ENCODE results near the gene GIT2. TPM values are rescaled to one million over a fixed set of nuclear protein-coding genes. Genes with fewer than 3 reads are reported as not detected.

The GIT2 gene, protein sequence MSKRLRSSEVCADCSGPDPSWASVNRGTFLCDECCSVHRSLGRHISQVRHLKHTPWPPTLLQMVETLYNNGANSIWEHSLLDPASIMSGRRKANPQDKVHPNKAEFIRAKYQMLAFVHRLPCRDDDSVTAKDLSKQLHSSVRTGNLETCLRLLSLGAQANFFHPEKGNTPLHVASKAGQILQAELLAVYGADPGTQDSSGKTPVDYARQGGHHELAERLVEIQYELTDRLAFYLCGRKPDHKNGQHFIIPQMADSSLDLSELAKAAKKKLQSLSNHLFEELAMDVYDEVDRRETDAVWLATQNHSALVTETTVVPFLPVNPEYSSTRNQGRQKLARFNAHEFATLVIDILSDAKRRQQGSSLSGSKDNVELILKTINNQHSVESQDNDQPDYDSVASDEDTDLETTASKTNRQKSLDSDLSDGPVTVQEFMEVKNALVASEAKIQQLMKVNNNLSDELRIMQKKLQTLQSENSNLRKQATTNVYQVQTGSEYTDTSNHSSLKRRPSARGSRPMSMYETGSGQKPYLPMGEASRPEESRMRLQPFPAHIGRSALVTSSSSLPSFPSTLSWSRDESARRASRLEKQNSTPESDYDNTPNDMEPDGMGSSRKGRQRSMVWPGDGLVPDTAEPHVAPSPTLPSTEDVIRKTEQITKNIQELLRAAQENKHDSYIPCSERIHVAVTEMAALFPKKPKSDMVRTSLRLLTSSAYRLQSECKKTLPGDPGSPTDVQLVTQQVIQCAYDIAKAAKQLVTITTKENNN
- 74.6 and 79.8 TPM in 2 replicates for total RNA-seq

DNA sequence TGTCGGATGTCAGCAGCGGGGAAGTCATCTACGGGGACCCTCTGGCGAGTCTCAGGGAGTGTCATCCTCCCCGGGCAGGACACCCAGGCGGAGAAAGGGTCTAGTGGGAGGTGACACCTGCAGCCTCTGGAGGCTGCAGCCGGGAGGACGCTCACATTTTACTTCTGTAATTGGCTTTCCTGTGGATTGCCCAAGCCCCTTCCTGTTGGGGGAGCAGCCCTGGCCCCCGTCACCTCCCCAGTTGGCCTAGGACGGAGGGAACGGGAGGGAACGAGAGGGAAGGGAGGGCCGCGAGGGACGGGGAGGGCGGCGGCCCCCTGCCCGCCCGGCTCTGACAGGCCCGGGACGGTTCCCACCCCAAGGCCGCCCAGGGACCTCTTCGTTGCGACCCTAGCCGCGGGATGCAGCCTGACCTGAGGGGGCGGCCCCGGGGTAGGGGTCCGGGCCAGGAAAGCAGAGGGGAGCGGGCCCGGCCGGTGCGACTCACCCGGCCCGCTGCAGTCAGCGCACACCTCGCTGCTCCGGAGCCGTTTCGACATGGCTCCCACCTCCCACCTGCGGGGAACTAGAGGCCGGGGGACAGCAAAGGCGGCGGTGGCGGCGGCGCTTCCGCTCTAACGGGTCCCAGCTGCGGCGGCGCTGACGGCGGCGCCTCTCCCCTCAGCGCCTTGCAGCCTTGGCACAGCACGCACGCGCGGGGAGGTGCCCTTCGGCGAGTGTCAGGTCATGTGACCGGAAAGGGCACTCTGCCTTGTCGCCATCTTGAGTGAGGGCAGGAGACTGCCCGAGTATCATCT, at the start of gene GIT2:
Gene GIT2, minus strand, starts transcription at position 683 of the 797 bp plus-strand sequence. Its CDS starts 144 bp downstream, at position 539.

DNA sequence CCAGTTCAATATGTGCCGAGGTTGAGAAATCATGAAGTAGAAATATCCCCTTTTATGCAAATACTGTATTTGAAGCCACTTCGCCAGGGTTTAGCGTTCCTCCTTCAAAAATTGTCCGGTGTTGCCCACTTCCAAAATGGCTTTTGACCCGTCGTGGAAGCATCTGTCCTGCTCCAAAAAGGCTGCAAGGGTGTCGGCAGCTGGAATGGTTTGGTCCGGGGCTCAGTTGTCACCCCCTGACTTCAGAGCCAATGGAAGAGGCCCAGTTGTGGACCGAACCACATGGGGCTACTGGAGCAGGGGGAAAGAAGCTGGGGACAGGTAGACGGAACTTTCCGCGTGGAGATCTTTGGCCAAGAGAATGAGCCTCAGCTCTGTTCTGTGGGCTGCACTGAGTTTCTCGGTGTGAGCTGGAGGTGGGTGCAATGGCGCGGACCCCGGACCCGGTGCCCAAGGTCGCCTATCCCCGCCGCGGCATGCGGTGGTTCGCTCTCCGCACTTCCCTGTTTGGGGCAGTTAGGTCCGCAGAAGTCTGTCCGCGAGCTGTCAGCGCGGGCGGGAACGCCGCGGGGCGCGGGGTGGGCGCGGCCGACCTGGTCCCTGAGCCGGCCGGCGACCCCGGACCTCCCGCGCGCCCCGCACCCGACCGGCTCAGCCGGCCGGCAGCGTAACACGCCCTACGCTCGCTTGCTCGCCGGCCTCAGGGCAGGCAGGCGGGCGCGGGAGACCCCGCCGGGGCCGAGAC, 2.9 kb upstream of the GIT2 start, which contains the start of gene ANKRD13A:
Gene ANKRD13A, plus strand, starts transcription at position 527 of the 745 bp plus-strand sequence. CDS start 259 bp downstream, outside the sequence.

DNA sequence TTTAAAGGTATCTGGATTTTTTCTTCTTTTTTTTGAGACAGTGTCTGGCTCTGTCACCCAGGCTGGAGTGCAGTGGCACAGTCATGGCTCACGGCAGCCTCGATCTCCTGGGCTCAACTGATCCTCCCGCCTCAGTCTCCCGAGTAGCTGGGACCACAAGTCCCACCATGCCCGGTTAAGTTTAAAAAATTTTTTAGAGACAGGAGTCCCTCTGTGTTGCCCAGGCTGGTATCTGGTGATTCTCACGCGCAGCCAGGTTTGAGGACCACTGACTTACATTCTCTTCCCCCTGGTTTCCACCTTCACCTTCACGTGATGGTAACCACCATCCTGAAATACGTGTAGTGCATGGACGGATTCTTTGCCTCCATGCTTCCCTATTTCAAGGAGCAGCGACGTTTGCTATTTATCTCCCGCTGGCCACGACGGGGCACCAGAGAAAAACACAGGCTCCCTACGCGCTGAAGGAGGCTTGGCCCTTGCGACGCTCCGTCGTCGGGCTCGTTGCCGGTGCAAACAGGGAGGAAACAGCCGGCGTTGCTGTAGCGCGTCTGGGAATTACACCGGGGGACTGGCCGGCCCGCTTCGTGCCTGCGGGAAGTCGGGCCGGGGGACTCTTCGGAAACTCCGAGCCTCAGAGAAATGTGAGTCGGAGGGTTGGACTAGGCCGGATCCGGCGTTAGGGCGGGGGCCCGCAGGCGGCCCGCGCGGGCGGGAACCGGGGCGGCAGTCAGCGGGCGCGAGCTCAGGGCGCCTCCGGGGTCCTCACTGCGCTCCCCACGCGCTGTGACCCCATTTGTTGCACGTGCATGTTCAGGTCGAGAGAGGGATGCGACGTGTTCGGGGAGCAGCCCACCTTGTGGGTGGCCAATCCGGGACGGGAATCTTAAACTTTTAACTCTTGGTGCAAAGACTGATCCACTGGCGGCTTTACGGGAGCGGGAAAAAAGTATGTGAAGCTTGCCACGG, 96.1 kb downstream of the GIT2 start, which contains the start of gene TCHP:
Gene TCHP, plus strand, starts transcription at position 492 of the 969 bp plus-strand sequence. CDS start 2,753 bp downstream, outside the sequence.

DNA sequence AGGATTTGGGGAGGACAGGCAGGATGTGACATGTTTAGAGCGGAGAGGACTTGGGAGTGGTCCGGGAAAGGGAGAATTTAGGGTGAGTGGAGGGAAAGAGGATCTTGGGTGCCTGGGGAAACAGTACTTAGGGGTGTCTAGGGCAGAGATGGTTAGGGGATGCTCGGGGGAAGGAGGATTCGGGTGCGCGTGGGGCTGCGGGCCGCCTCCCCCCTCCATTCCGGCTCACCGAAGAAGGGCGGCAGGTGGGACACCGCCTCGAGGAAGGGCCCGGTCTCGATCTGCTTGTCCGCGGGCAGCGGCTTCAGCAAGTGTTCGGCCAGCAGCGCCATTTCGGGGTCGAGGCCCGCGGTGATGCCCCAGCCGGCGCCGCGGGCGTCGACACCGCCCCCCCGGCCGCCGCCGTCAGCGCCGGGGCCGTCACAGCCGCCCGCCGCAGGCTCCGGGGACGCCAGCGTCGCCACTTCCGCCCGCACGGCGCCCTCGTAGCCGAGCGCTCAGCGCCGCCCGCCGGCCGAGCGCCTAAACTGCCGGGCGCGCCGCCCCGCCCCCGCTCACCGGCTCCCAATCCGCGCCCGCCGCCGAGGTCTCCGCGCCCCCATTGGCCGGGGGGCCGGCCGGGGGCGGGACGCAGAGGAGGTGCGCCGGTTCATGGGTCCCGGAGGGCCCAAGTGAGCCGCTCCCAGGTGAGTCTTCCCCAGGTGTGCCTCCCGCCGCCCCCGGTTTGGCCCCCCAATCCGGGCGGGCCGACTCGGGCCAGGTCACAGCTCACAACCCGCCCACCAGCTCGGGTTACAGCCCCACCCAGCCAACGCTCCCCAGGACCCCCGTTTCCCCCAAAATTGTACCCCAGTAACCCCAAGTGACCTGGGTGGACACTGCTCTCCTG, 115.9 kb downstream of the GIT2 start, which contains the start of gene GLTP:
Gene GLTP, minus strand, starts transcription at position 499 of the 889 bp plus-strand sequence. Its CDS starts 167 bp downstream, at position 332.

Other genes starting within 250 kb of the GIT2 start
- 0.80 and 1.7 TPM in 2 replicates for gene TRPV4, start 163.0 kb downstream of the GIT2 start, total RNA-seq
- gene GLTP, start 115.8 kb downstream of the GIT2 start, total RNA-seq: 78.3 and 85.6 TPM in 2 replicates
- gene TCHP, start 96.1 kb downstream of the GIT2 start, total RNA-seq: 15.0 and 16.2 TPM in 2 replicates
- 50.5 and 56.1 TPM in 2 replicates for gene ANKRD13A, start 3.1 kb upstream of the GIT2 start, total RNA-seq
- gene C12orf76, start 52.2 kb upstream of the GIT2 start, total RNA-seq: 8.3 and 10.2 TPM in 2 replicates
- gene IFT81, start 128.0 kb upstream of the GIT2 start, total RNA-seq: 10.0 and 11.3 TPM in 2 replicates